Measurements from ENCODE around the gene PHACTR2. TPM values are rescaled to one million over a fixed set of nuclear protein-coding genes. Genes with fewer than 3 reads are reported as not detected.

PHACTR2 gene
- total and polyA plus RNA-seq, 7 donors = 4.2 to 51.9 (median 17.6) TPM

- no peak overlapping the region for H3K4me3 ChIP-seq
- no peak for DNase-seq
- WGBS, 2 donors = 91 to 93% methylated on average over 6 of the region's 6 CpGs
- H3K36me3 ChIP-seq = no peaks in the 10 kb centered on the region
- no peaks in the 10 kb centered on the region for H3K9me3 ChIP-seq
- H3K27me3 ChIP-seq = no peaks in the 10 kb centered on the region
- peak overlapping the region; percentile 60 to 74 (median 68) for H3K27ac ChIP-seq
- peaks cover 0 to 41% (median 38%) of the 10 kb centered on the region in 4 donors for H3K4me1 ChIP-seq
- intact Hi-C loops (cut with DNase I) = loop anchor here (5.0 kb wide), 2 partner anchors 45 to 65 kb away; partner anchors contain the start of gene PHACTR2
- TF ChIP-seq POLR2A (IDR thresholded peaks at IDR 0.05) (no peak), EP300 (IDR thresholded peaks at IDR 0.05) (no peak), CTCF (IDR thresholded peaks at IDR 0.05) (no peak), POLR2AphosphoS5 (IDR thresholded peaks at IDR 0.05) (no peak)
Measured at GRCh38 chr6:143742070-143742954, 64.5 kb downstream of the PHACTR2 start.

GRCh38 chr6:143742955-143743255 is 65.1 kb downstream of the PHACTR2 start:
- Histone ChIP-seq H3K9me3 (no peaks in the 10 kb centered on the region), H3K36me3 (no peaks in the 10 kb centered on the region), H3K4me3 (peak overlapping the region in 2 of 4 donors; percentile 14 to 23), H3K4me1 (peaks cover 0 to 41% (median 38%) of the 10 kb centered on the region in 4 donors), H3K27ac (peak overlapping the region; percentile 60 to 74 (median 68)), H3K27me3 (no peaks in the 10 kb centered on the region)
- WGBS, 2 donors = 29 to 64% methylated on average over 3 of the region's 3 CpGs
- TF ChIP-seq CTCF (IDR thresholded peaks at IDR 0.05) (no peak), POLR2A (IDR thresholded peaks at IDR 0.05) (no peak), EP300 (IDR thresholded peaks at IDR 0.05) (no peak), POLR2AphosphoS5 (IDR thresholded peaks at IDR 0.05) (no peak)
- DNase-seq = no peak
- intact Hi-C loops (cut with DNase I) = loop anchor here (5.0 kb wide), 2 partner anchors 46 to 66 kb away; partner anchors contain the start of gene PHACTR2

- DNase-seq = peak; percentile 70
- H3K27ac ChIP-seq = peak overlapping the region; percentile 60 to 74 (median 68)
- intact Hi-C loops (cut with DNase I) = loop anchor here (5.0 kb wide), 2 partner anchors 46 to 66 kb away; partner anchors contain the start of gene PHACTR2
- H3K27me3 ChIP-seq = no peaks in the 10 kb centered on the region
- no peaks in the 10 kb centered on the region for H3K9me3 ChIP-seq
- H3K4me1 ChIP-seq = peaks cover 0 to 41% (median 38%) of the 10 kb centered on the region in 4 donors
- no peaks in the 10 kb centered on the region for H3K36me3 ChIP-seq
- TF ChIP-seq POLR2AphosphoS5 (IDR thresholded peaks at IDR 0.05) = peak; percentile 49 to 71 (median 62)
- no peak for TF ChIP-seq POLR2A (IDR thresholded peaks at IDR 0.05)
- no peak for TF ChIP-seq EP300 (IDR thresholded peaks at IDR 0.05)
- 23 to 54% methylated on average over 12 of the region's 12 CpGs for WGBS, 2 donors
- H3K4me3 ChIP-seq = peak overlapping the region in 3 of 4 donors; percentile 2 to 23 (median 14)
Measured at GRCh38 chr6:143743301-143744166, 65.8 kb downstream of the PHACTR2 start.

- intact Hi-C loops (cut with DNase I) = loop anchor here (5.0 kb wide), 2 partner anchors 47 to 67 kb away; partner anchors contain the start of gene PHACTR2
- Histone ChIP-seq H3K27ac (peak overlapping the region; percentile 60 to 74 (median 68)), H3K27me3 (no peaks in the 10 kb centered on the region), H3K36me3 (no peaks in the 10 kb centered on the region), H3K4me1 (peaks cover 0 to 41% (median 38%) of the 10 kb centered on the region in 4 donors), H3K4me3 (peak overlapping the region in 2 of 4 donors; percentile 6 to 27), H3K9me3 (no peaks in the 10 kb centered on the region)
- no peak for TF ChIP-seq EP300 (IDR thresholded peaks at IDR 0.05)
- TF ChIP-seq CTCF (IDR thresholded peaks at IDR 0.05) = no peak
- TF ChIP-seq POLR2A (IDR thresholded peaks at IDR 0.05) = no peak
- no peak for TF ChIP-seq POLR2AphosphoS5 (IDR thresholded peaks at IDR 0.05)
- 18 to 62% methylated on average over 8 of the region's 8 CpGs for WGBS, 2 donors
- no peak for DNase-seq
Measured at GRCh38 chr6:143744551-143745165, 66.9 kb downstream of the PHACTR2 start.
